K562 treated with DMSO at 1 percent for 48 hours (cell line): ENCODE measurements around the gene PADI3. TPM values are rescaled to one million over a fixed set of nuclear protein-coding genes. Genes with fewer than 3 reads are reported as not detected.

Experiments
- total RNA-seq: library from RNA; unstranded; fragments of 300-600 nt; gene quantifications from 2 replicates; pipeline ENCODE4 v1.2.3, GENCODE V29; 2022; ENCODE audit warnings: low replicate concordance; ENCODE audit errors: extremely low read depth

Gene PADI3, protein sequence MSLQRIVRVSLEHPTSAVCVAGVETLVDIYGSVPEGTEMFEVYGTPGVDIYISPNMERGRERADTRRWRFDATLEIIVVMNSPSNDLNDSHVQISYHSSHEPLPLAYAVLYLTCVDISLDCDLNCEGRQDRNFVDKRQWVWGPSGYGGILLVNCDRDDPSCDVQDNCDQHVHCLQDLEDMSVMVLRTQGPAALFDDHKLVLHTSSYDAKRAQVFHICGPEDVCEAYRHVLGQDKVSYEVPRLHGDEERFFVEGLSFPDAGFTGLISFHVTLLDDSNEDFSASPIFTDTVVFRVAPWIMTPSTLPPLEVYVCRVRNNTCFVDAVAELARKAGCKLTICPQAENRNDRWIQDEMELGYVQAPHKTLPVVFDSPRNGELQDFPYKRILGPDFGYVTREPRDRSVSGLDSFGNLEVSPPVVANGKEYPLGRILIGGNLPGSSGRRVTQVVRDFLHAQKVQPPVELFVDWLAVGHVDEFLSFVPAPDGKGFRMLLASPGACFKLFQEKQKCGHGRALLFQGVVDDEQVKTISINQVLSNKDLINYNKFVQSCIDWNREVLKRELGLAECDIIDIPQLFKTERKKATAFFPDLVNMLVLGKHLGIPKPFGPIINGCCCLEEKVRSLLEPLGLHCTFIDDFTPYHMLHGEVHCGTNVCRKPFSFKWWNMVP
- total RNA-seq = not detected in 2 replicates

DNA sequence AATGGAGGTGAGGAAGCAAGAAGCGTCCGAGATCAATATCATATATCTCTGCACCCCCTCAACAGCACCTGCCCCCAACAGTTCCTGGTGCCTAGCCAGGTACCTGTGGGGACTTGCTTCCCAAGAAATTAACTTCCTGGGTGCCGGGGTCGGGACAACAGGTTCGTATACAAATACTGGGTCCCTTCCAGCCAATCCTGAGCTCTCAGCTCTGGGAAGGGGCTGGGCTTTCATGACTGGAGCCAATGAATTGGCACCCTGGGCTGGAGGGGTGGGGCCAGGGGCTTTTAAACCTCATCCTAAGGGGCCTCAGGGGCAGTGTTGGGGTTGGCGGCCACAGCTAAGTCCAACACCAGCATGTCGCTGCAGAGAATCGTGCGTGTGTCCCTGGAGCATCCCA lies at the start of gene PADI3:
TSS of gene PADI3 (plus strand) at position 318 of the 400 bp plus-strand sequence. CDS start at position 358, 40 bp downstream.

DNA sequence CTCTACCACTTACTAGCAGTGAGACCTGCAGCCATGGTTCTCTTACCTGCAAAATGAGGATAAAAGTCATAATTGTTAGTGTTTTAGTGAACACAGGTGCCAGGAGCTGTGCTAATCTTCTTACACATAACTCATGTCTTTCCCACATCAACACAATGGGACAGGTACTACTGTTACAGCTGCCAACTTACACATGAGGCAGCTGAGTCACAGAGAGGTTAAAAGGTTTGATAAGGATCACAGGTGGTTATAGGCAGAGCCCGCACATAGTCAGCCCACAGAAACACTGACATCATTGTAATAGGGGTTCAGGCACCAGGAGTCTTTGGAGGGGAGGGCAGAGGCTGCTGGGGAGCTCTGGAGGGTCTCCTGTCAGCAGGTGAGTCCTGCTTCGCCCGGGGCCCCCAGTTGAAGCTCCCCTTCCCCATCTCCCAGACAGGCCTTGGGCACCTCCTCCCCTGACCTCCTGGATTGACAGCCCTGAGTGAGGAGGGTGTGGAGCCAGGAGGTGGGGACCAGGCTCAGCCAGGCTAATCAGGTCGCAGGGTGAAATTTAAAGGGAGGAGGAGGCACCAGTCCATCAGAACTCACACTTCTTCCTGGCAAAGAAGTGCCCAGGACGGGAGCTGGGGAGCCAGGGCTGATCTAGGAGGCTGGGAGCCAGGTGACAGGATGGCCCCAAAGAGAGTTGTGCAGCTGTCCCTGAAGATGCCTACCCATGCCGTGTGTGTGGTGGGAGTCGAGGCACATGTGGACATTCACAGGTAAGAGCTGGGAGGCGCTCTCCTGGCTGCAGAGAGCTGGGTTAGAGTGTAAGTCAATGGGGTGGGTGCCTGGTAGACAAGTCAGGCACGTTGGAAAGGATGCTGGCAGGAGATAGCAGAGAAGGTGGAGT lies 44.1 kb upstream of the PADI3 start, which contains the start of gene PADI1:
TSS of gene PADI1 (plus strand) at position 583 of the 895 bp plus-strand sequence. CDS start at position 673, 90 bp downstream.

DNA sequence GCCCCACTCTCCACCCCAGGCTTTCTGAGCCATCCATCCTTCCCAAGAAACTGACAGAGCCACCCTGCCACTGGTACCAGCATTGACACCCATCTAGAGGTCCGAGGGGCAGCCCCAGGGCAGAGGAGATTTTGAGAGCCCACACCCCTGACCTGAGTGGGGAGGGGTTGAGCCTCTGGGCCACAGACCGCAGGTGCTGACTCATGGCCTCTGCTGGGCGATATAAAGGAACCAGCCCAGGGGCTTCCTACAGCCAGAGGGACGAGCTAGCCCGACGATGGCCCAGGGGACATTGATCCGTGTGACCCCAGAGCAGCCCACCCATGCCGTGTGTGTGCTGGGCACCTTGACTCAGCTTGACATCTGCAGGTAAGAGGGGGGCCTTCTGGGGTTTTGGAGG lies 59.0 kb downstream of the PADI3 start, which contains the start of gene PADI4:
TSS of gene PADI4 (plus strand) at position 252 of the 400 bp plus-strand sequence. CDS start at position 278, 26 bp downstream.

Other genes with a start within 250 kb of the PADI3 start
- gene ATP13A2, start 237.2 kb upstream of the PADI3 start, total RNA-seq = not detected in 2 replicates
- not detected in 2 replicates for gene SDHB, start 195.1 kb upstream of the PADI3 start, total RNA-seq
- gene PADI2, start 129.6 kb upstream of the PADI3 start, total RNA-seq = not detected in 2 replicates
- not detected in 2 replicates for gene PADI1, start 44.0 kb upstream of the PADI3 start, total RNA-seq
- gene PADI4, start 59.1 kb downstream of the PADI3 start, total RNA-seq = not detected in 2 replicates
- gene PADI6, start 123.1 kb downstream of the PADI3 start, total RNA-seq = not detected in 2 replicates
- 388 TPM in 1 of 2 replicates, not detected in the other for gene RCC2, start 190.6 kb downstream of the PADI3 start, total RNA-seq